Stimulated activated naive B cell treated with anti-CD40 and anti-IgM and Interleukin-4, amounts not matched to agents 10 μg/mL and 1 μg/mL and 100 μg/mL, for 72 hours (primary cell): ENCODE data around the gene ENO4.

Source experiments
- ATAC-seq, 2 donors: fragments of 150-1000 bp; cut with Tn5 transposase; replicated peaks; 2 replicates each; pipeline ENCODE4 v1.10.0; 2021; ENCODE audit warnings: moderate library complexity in 1 of 2
- DNase-seq: peaks from one replicate; pipeline ENCODE4 v3.0.0; 2021
- H3K27ac Mint-ChIP-seq: one replicate; pipeline ENCODE4 v1.8.0; 2022; ENCODE audit warnings: mild to moderate bottlenecking, mixed read lengths
- H3K27me3 Mint-ChIP-seq, 2 donors: one replicate each; pipeline ENCODE4 v1.8.0; 2022; ENCODE audit warnings: mixed read lengths in 2 of 2
- H3K36me3 Mint-ChIP-seq, 2 donors: one replicate each; pipeline ENCODE4 v1.8.0; 2022; ENCODE audit warnings: mixed read lengths in 2 of 2, mild to moderate bottlenecking in 1 of 2
- H3K4me1 Mint-ChIP-seq, 2 donors: one replicate each; pipeline ENCODE4 v1.8.0; 2022; ENCODE audit warnings: mixed read lengths in 2 of 2, mild to moderate bottlenecking in 1 of 2
- H3K4me3 Mint-ChIP-seq, 2 donors: one replicate each; pipeline ENCODE4 v1.8.0; 2022; ENCODE audit warnings: mild to moderate bottlenecking in 2 of 2, mixed read lengths in 2 of 2, moderate library complexity in 1 of 2
- H3K9me3 Mint-ChIP-seq, 2 donors: one replicate each; pipeline ENCODE4 v1.8.0; 2022; ENCODE audit warnings: mixed read lengths in 2 of 2, mild to moderate bottlenecking in 1 of 2

The ENO4 gene

GRCh38 chr10:116926426-116926825 is 77.1 kb downstream of the ENO4 start:
- ATAC-seq, result no peak
- Mint-ChIP-seq H3K27ac (no peak overlapping the region), H3K4me1 (no peaks in the 10 kb centered on the region), H3K27me3 (no peaks in the 10 kb centered on the region), H3K9me3 (peaks cover 0 to 3% of the 10 kb centered on the region in 2 donors), H3K36me3 (no peaks in the 10 kb centered on the region), H3K4me3 (no peak overlapping the region)
- no peak for DNase-seq

GRCh38 chr10:116931806-116932205 is 82.5 kb downstream of the ENO4 start:
- Mint-ChIP-seq H3K36me3 (no peaks in the 10 kb centered on the region), H3K9me3 (peaks cover 0 to 8% of the 10 kb centered on the region in 2 donors), H3K4me3 (no peak overlapping the region), H3K4me1 (no peaks in the 10 kb centered on the region), H3K27me3 (no peaks in the 10 kb centered on the region), H3K27ac (no peak overlapping the region)
- DNase-seq, result no peak
- no peak for ATAC-seq
